ENCODE data around the gene RAB14. TPM values are rescaled to one million over a fixed set of nuclear protein-coding genes. Genes with fewer than 3 reads are reported as not detected.

RAB14 gene
- total and polyA plus RNA-seq, 2 donors (not counting 1 experiment from before 2014, with no cell fraction given): 20.4 to 52.6 TPM

- Histone ChIP-seq H3K4me3 (ENCODE audit: control extremely low read depth in 1 of 5, extremely low read depth in 1 of 5, insufficient read depth in 1 of 5, low read depth in 2 of 5, low read length in 4 of 5) (no peak overlapping the region), H3K79me2 (ENCODE audit: control insufficient read depth, insufficient read depth, low read length) (peaks cover 4% of the 10 kb centered on the region), H2AFZ (ENCODE audit: insufficient read depth, low read depth, low read length, poor library complexity, severe bottlenecking) (no peak overlapping the region), H4K20me1 (ENCODE audit: control insufficient read depth, insufficient read depth, low read length, poor library complexity, severe bottlenecking) (no peaks in the 10 kb centered on the region), H3K9me3 (ENCODE audit: control extremely low read depth in 1 of 3, control insufficient read depth in 2 of 3, insufficient read depth in 1 of 3, low read length in 2 of 3) (no peaks in the 10 kb centered on the region), H3K9ac (ENCODE audit: low read length) (no peak overlapping the region), H3K4me2 (replicated peaks; ENCODE audit: low read depth, low read length, poor library complexity, severe bottlenecking) (no peak overlapping the region), H3K36me3 (replicated peaks in 1 of 2; ENCODE audit: control extremely low read depth in 1 of 2, control insufficient read depth in 1 of 2, extremely low read depth in 1 of 2, insufficient read depth in 2 of 2, low read length in 1 of 2) (peaks cover under 1 to 1% of the 10 kb centered on the region in 2 experiments), H3K27me3 (replicated peaks in 1 of 4; ENCODE audit: control extremely low read depth in 1 of 4, control insufficient read depth in 3 of 4, insufficient read depth in 4 of 4, low read length in 3 of 4) (no peaks in the 10 kb centered on the region), H3K27ac (ENCODE audit: low read length in 2 of 2) (no peak overlapping the region), H3K4me1 (ENCODE audit: control insufficient read depth in 2 of 2, insufficient read depth in 2 of 2, low read length in 2 of 2) (peaks cover 0 to 5% of the 10 kb centered on the region in 2 donors)
- ChIA-PET CTCF (interaction anchor here (1.2 to 1.6 kb wide), 2 partner anchors 8 to 10 kb away, joined by 4 to 7 read pairs; no protein-coding TSS in a partner anchor), POLR2A (no interaction called here)
- TF ChIP-seq EZH2 (IDR thresholded peaks at IDR 0.05; ENCODE audit: borderline replicate concordance, insufficient read depth, low read depth, low read length, poor library complexity, severe bottlenecking) (no peak), CTCF (IDR thresholded peaks at IDR 0.05) (no peak)
- WGBS (ENCODE audit: insufficient coverage): 100% methylated on average over 2 of the region's 2 CpGs
- H3K4me1 Mint-ChIP-seq: peaks cover 6% of the 10 kb centered on the region
- H3K9me3 Mint-ChIP-seq (ENCODE audit: insufficient read depth): no peaks in the 10 kb centered on the region
- intact Hi-C loops (cut with micrococcal nuclease): no loop called here
- no peak for ATAC-seq (ENCODE audit: low read depth)
- no peaks in the 10 kb centered on the region for H3K27me3 Mint-ChIP-seq
- no peak overlapping the region for H3K27ac Mint-ChIP-seq
- no peak for DNase-seq
- H3K4me3 Mint-ChIP-seq: no peak overlapping the region
Measured at GRCh38 chr9:121221664-121222055, 20.0 kb upstream of the RAB14 start.

- CTCF ChIA-PET: interaction anchor here (1.2 to 1.6 kb wide), 2 partner anchors 8 to 10 kb away, joined by 4 to 7 read pairs; no protein-coding TSS in a partner anchor
- no peak for DNase-seq
Measured at GRCh38 chr9:121220996-121221663, 19.5 kb upstream of the RAB14 start.

More at GRCh38 chr9:121220996-121221663, 19.5 kb upstream of the RAB14 start:
- Mint-ChIP-seq H3K27me3 (no peaks in the 10 kb centered on the region), H3K4me1 (peaks cover 6% of the 10 kb centered on the region), H3K27ac (no peak overlapping the region), H3K9me3 (ENCODE audit: insufficient read depth) (no peaks in the 10 kb centered on the region), H3K4me3 (no peak overlapping the region)
- Histone ChIP-seq H3K4me1 (ENCODE audit: control insufficient read depth in 2 of 2, insufficient read depth in 2 of 2, low read length in 2 of 2) (peaks cover 0 to 5% of the 10 kb centered on the region in 2 donors), H3K27ac (ENCODE audit: low read length in 2 of 2) (no peak overlapping the region), H4K20me1 (ENCODE audit: control insufficient read depth, insufficient read depth, low read length, poor library complexity, severe bottlenecking) (no peaks in the 10 kb centered on the region), H3K9me3 (ENCODE audit: control extremely low read depth in 1 of 3, control insufficient read depth in 2 of 3, insufficient read depth in 1 of 3, low read length in 2 of 3) (no peaks in the 10 kb centered on the region), H3K4me2 (replicated peaks; ENCODE audit: low read depth, low read length, poor library complexity, severe bottlenecking) (peak overlapping the region; percentile 11), H3K36me3 (replicated peaks in 1 of 2; ENCODE audit: control extremely low read depth in 1 of 2, control insufficient read depth in 1 of 2, extremely low read depth in 1 of 2, insufficient read depth in 2 of 2, low read length in 1 of 2) (peaks cover 4 to 6% of the 10 kb centered on the region in 2 experiments), H3K27me3 (replicated peaks in 1 of 4; ENCODE audit: control extremely low read depth in 1 of 4, control insufficient read depth in 3 of 4, insufficient read depth in 4 of 4, low read length in 3 of 4) (no peaks in the 10 kb centered on the region), H3K4me3 (ENCODE audit: control extremely low read depth in 1 of 5, extremely low read depth in 1 of 5, insufficient read depth in 1 of 5, low read depth in 2 of 5, low read length in 4 of 5) (no peak overlapping the region), H3K9ac (ENCODE audit: low read length) (no peak overlapping the region), H2AFZ (ENCODE audit: insufficient read depth, low read depth, low read length, poor library complexity, severe bottlenecking) (peak overlapping the region; percentile 20), H3K79me2 (ENCODE audit: control insufficient read depth, insufficient read depth, low read length) (peaks cover 4% of the 10 kb centered on the region)
- intact Hi-C loops (cut with micrococcal nuclease): no loop called here
- 35% methylated on average over 11 of the region's 13 CpGs for WGBS (ENCODE audit: insufficient coverage)
- POLR2A ChIA-PET: no interaction called here
- ATAC-seq (ENCODE audit: low read depth): no peak
- no peak for TF ChIP-seq CTCF (IDR thresholded peaks at IDR 0.05)
- no peak for TF ChIP-seq EZH2 (IDR thresholded peaks at IDR 0.05; ENCODE audit: borderline replicate concordance, insufficient read depth, low read depth, low read length, poor library complexity, severe bottlenecking)
